H1 (cell line): ENCODE measurements around the gene SEL1L. TPM values are rescaled to one million over a fixed set of nuclear protein-coding genes. Genes with fewer than 3 reads are reported as not detected.

Experiments used
- CTCF ChIA-PET: fragments of 300-600 bp; sonication (Branson Sonifier 250); formaldehyde crosslinking; loops from one replicate; lab custom pipeline; 2021; ENCODE audit not compliant: partially characterized antibody; lab: Charles Lee
- POLR2A ChIA-PET: fragments of 300-600 bp; sonication (Branson Sonifier 250); formaldehyde crosslinking; loops from one replicate; lab custom pipeline; 2021; ENCODE audit warnings: inconsistent platforms; ENCODE audit not compliant: partially characterized antibody; lab: Charles Lee
- DNase-seq, 2 experiments: peaks; one replicate each; pipeline versions ENCODE4 v3.0.0 to v3.0.0-alpha.2; 2010 to 2022; ENCODE audit warnings: low spot score in 2 of 2, low read depth in 1 of 2, mixed read lengths in 1 of 2
- FAIRE-seq: peaks from 2 replicates; lab custom pipeline; 2011; peaks lifted over from hg19 to GRCh38; lab: Jason Lieb, UNC
- H2AFZ ChIP-seq: 2 replicates; pipeline ENCODE4 v1.8.1; 2012; ENCODE audit warnings: low read length, inconsistent platforms
- H2AK5ac ChIP-seq: 2 replicates; pipeline ENCODE4 v1.6.1; 2013; ENCODE audit warnings: low read depth, low read length
- H2BK120ac ChIP-seq: replicated peaks from 2 replicates; pipeline ENCODE3; 2013; ENCODE audit warnings: low read depth, low read length, inconsistent platforms
- H2BK12ac ChIP-seq: 2 replicates; pipeline ENCODE4 v1.6.1; 2013; ENCODE audit warnings: low read depth, low read length
- H2BK15ac ChIP-seq: 2 replicates; pipeline ENCODE4 v1.6.1; 2013; ENCODE audit warnings: low read length
- H2BK20ac ChIP-seq: 2 replicates; pipeline ENCODE4 v1.6.1; 2013; ENCODE audit warnings: low read length
- H2BK5ac ChIP-seq: 2 replicates; pipeline ENCODE4 v1.6.1; 2013; ENCODE audit warnings: low read depth, low read length
- H3K14ac ChIP-seq: 2 replicates; pipeline ENCODE4 v1.6.1; 2013; ENCODE audit warnings: inconsistent platforms; ENCODE audit not compliant: insufficient read length
- H3K18ac ChIP-seq: 2 replicates; pipeline ENCODE4 v1.6.1; 2013; ENCODE audit warnings: low read length; ENCODE audit errors: extremely low read depth
- H3K23ac ChIP-seq: 2 replicates; pipeline ENCODE4 v1.6.1; 2013; ENCODE audit warnings: inconsistent platforms; ENCODE audit not compliant: insufficient read length
- H3K23me2 ChIP-seq: 2 replicates; pipeline ENCODE4 v1.6.1; 2013; ENCODE audit warnings: low read depth, low read length
- H3K27ac ChIP-seq: 2 replicates; pipeline ENCODE4 v1.6.1; 2011; ENCODE audit warnings: low read depth, low read length, inconsistent platforms
- H3K27me3 ChIP-seq, 4 experiments: replicated peaks in 1 of 4; 1 replicate in 1 of 4; 2 replicates in 3 of 4; pipeline versions ENCODE4 v1.6.1 to v1.8.1; 2011 to 2013; ENCODE audit warnings: low read length in 3 of 4, mild to moderate bottlenecking in 3 of 4, inconsistent platforms in 2 of 4, mixed read lengths in 2 of 4, moderate library complexity in 1 of 4; ENCODE audit not compliant: control insufficient read depth in 3 of 4, insufficient read depth in 3 of 4; ENCODE audit errors: extremely low read depth in 1 of 4
- H3K36me3 ChIP-seq, 4 experiments: 2 replicates each; pipeline versions ENCODE4 v1.6.1 to v1.8.1; 2011 to 2013; ENCODE audit warnings: mild to moderate bottlenecking in 4 of 4, low read length in 3 of 4, moderate library complexity in 2 of 4, control low read depth in 1 of 4, inconsistent platforms in 1 of 4; ENCODE audit not compliant: insufficient read depth in 4 of 4, control insufficient read depth in 2 of 4
- H3K4ac ChIP-seq: replicated peaks from 2 replicates; pipeline ENCODE3; 2013; ENCODE audit warnings: low read length, low read depth, mixed read lengths, inconsistent platforms; ENCODE audit not compliant: insufficient read length
- H3K4me1 ChIP-seq, 4 experiments: replicated peaks in 1 of 4; 1 replicate in 1 of 4; 2 replicates in 3 of 4; pipeline versions ENCODE4 v1.6.1 to v1.8.1; 2011 to 2013; ENCODE audit warnings: low read length in 3 of 4, inconsistent platforms in 2 of 4, mixed read lengths in 1 of 4; ENCODE audit not compliant: insufficient read depth in 4 of 4, control insufficient read depth in 3 of 4
- H3K4me2 ChIP-seq, 2 experiments: 2 replicates each; pipeline versions ENCODE4 v1.6.1 to v1.8.1; 2011 to 2013; ENCODE audit warnings: low read depth in 2 of 2, low read length in 2 of 2, control low read depth in 1 of 2, inconsistent platforms in 1 of 2, mild to moderate bottlenecking in 1 of 2; ENCODE audit not compliant: insufficient read depth in 1 of 2
- H3K4me3 ChIP-seq, 4 experiments: fragments of 200-600, 300-600 bp in 1 of 4; sonication (generic), shearing (Covaris generic), sonication (Bioruptor Twin) in 1 of 4; 2 replicates each; pipeline versions ENCODE4 v1.5.1 to v1.8.1; 2011 to 2016; ENCODE audit warnings: low read length in 4 of 4, low read depth in 3 of 4, control low read depth in 2 of 4, inconsistent platforms in 2 of 4, mild to moderate bottlenecking in 2 of 4, mixed read lengths in 1 of 4, moderate library complexity in 1 of 4; ENCODE audit not compliant: insufficient read depth in 2 of 4; ENCODE audit errors: extremely low read depth in 1 of 4
- H3K56ac ChIP-seq: replicated peaks from 2 replicates; pipeline ENCODE3; 2013; ENCODE audit warnings: low read depth, mild to moderate bottlenecking, mixed read lengths, low read length, inconsistent platforms; ENCODE audit not compliant: insufficient read length
- H3K79me1 ChIP-seq: 2 replicates; pipeline ENCODE4 v1.6.1; 2013; ENCODE audit warnings: low read depth, low read length, control low read depth
- H3K79me2 ChIP-seq, 2 experiments: 2 replicates each; pipeline versions ENCODE4 v1.6.1 to v1.8.1; 2012 to 2013; ENCODE audit warnings: low read length in 2 of 2, mild to moderate bottlenecking in 2 of 2, inconsistent platforms in 1 of 2; ENCODE audit not compliant: insufficient read depth in 2 of 2, control insufficient read depth in 1 of 2
- H3K9ac ChIP-seq, 4 experiments: replicated peaks in 1 of 4; 1 replicate in 1 of 4; 2 replicates in 3 of 4; pipeline versions ENCODE4 v1.6.1 to v1.8.1; 2011 to 2013; ENCODE audit warnings: low read depth in 3 of 4, low read length in 3 of 4, control low read depth in 2 of 4, mild to moderate bottlenecking in 2 of 4, moderate library complexity in 2 of 4, inconsistent platforms in 1 of 4; ENCODE audit errors: extremely low read depth in 1 of 4
- H3K9me3 ChIP-seq, 2 experiments: 2 replicates each; pipeline versions ENCODE4 v1.6.1 to v1.8.1; 2012 to 2013; ENCODE audit warnings: mild to moderate bottlenecking in 2 of 2, moderate library complexity in 2 of 2, control low read depth in 1 of 2, inconsistent platforms in 1 of 2, low read depth in 1 of 2, low read length in 1 of 2, mixed read lengths in 1 of 2; ENCODE audit not compliant: insufficient read depth in 2 of 2
- H4K20me1 ChIP-seq, 2 experiments: replicated peaks in 1 of 2; 2 replicates each; pipeline versions ENCODE3 to v1.8.1; 2011 to 2013; ENCODE audit warnings: inconsistent platforms in 2 of 2, low read length in 2 of 2, mild to moderate bottlenecking in 1 of 2; ENCODE audit not compliant: insufficient read depth in 2 of 2, control insufficient read depth in 1 of 2
- H4K5ac ChIP-seq: 2 replicates; pipeline ENCODE4 v1.6.1; 2013; ENCODE audit warnings: low read length, low read depth, mixed read lengths, inconsistent platforms; ENCODE audit not compliant: insufficient read length
- H4K8ac ChIP-seq: 2 replicates; pipeline ENCODE4 v1.8.0; 2013; ENCODE audit warnings: mild to moderate bottlenecking, moderate library complexity, low read length, inconsistent platforms; ENCODE audit not compliant: insufficient read depth; ENCODE audit errors: extremely low read depth
- H4K91ac ChIP-seq: replicated peaks from 2 replicates; pipeline ENCODE3; 2013; ENCODE audit warnings: low read length, mixed read lengths, inconsistent platforms; ENCODE audit not compliant: insufficient read length
- ASH2L ChIP-seq: fragments of 200-600, 300-600 bp; sonication (generic); IDR thresholded peaks from one replicate; pipeline ENCODE4 v1.7.1; 2017; ENCODE audit warnings: low read length
- POLR2A ChIP-seq, 2 experiments: IDR thresholded peaks; 1 replicate in 1 of 2; 2 replicates in 1 of 2; pipeline ENCODE4 v1.6.1; 2011; ENCODE audit warnings: low read depth in 2 of 2, low read length in 2 of 2, mild to moderate bottlenecking in 2 of 2; ENCODE audit errors: control extremely low read depth in 1 of 2
- RBBP5 ChIP-seq: IDR thresholded peaks from 2 replicates; pipeline ENCODE4 v1.7.1; 2012; ENCODE audit warnings: low read depth, mild to moderate bottlenecking, inconsistent platforms, low read length, moderate library complexity, borderline replicate concordance
- USF2 ChIP-seq: IDR thresholded peaks from 2 replicates; pipeline ENCODE4 v1.6.1; 2011; ENCODE audit warnings: low read length, improper control_type of control experiment
- WGBS, 2 experiments: shearing (Covaris generic) in 1 of 2; methylation state at CpG; one replicate each; pipeline versions ENCODE4 v1.1.6 to v1.1.7; 2013 to 2015; ENCODE audit warnings: low lambda C conversion rate in 2 of 2, mixed read lengths in 2 of 2, inconsistent platforms in 1 of 2, low coverage in 1 of 2, missing lambda C conversion rate in 1 of 2; ENCODE audit not compliant: insufficient replicate concordance in 2 of 2, insufficient coverage in 1 of 2, insufficient read length in 1 of 2; ENCODE audit errors: extremely low coverage in 1 of 2, missing lambda C conversion rate in 1 of 2; 5-methylcytosine and 5-hydroxymethylcytosine counted together
- polyA plus RNA-seq, 7 experiments: library from polyadenylated mRNA; depleted of rRNA in 3 of 7; stranded (reverse) in 5 of 7; unstranded in 2 of 7; fragments of >200 nt in 5 of 7; fragments of 200-250 nt in 2 of 7; gene quantifications; 1 replicate in 5 of 7; 2 replicates in 1 of 7; 4 replicates in 1 of 7; pipeline versions ENCODE4 v1.2.1 to v1.2.3, GENCODE V29; 2011 to 2013; ENCODE audit warnings: missing spikeins in 2 of 7, mixed read lengths in 2 of 7
- total RNA-seq: library from RNA; stranded (reverse); fragmentation: NEBNext Ultra II Directional; extraction: Animal tissue kit (Norgen Biotek cat#: 25700); gene quantifications from 2 replicates; pipeline ENCODE4 v1.2.1, GENCODE V29; 2021
- TF ChIP-seq, protein P1 (sequence below): IDR thresholded peaks from 2 replicates; pipeline ENCODE4 v1.6.1; 2012; ENCODE audit warnings: inconsistent platforms

SEL1L gene
- total and polyA plus RNA-seq, 2 of the 8 experiments (the other 6 are each of a cell fraction or from before 2014, with no cell fraction given) = 4.3 to 34.9 TPM

- Histone ChIP-seq H2BK15ac (no peak overlapping the region), H2BK120ac (no peak overlapping the region), H3K9ac (no peak overlapping the region), H3K18ac (no peak overlapping the region), H2BK20ac (no peak overlapping the region), H3K14ac (no peak overlapping the region), H3K4me2 (no peak overlapping the region), H3K4me1 (peaks cover 0 to 2% (median 0%) of the 10 kb centered on the region in 4 experiments; a peak in 1 of 7 replicates), H3K27me3 (no peaks in the 10 kb centered on the region), H3K9me3 (peaks cover 0 to 7% of the 10 kb centered on the region in 2 experiments; a peak in 3 of 4 replicates), H4K8ac (no peak overlapping the region), H3K79me2 (peaks cover 0 to 13% of the 10 kb centered on the region in 2 experiments; a peak in 2 of 4 replicates), H3K36me3 (no peaks in the 10 kb centered on the region), H2AK5ac (no peak overlapping the region), H3K27ac (no peak overlapping the region), H3K56ac (no peak overlapping the region), H4K5ac (no peak overlapping the region), H2BK12ac (no peak overlapping the region), H3K23me2 (peaks cover 3% of the 10 kb centered on the region; the same call in 1 of the 2 replicates), H3K79me1 (no peaks in the 10 kb centered on the region), H3K23ac (no peak overlapping the region), H2BK5ac (no peak overlapping the region), H3K4ac (no peak overlapping the region), H4K20me1 (peaks cover 2 to 4% of the 10 kb centered on the region in 2 experiments), H2AFZ (no peak overlapping the region), H3K4me3 (no peak overlapping the region), H4K91ac (no peak overlapping the region)
- no peak for FAIRE-seq
- ChIA-PET POLR2A (no interaction called here), CTCF (no interaction called here)
- 60% methylated on average over 2 of the region's 2 CpGs; no CpG with 5 or more reads in 1 of the 2 experiments for WGBS, 2 experiments
- DNase-seq = no peak
- TF ChIP-seq, protein P1, sequence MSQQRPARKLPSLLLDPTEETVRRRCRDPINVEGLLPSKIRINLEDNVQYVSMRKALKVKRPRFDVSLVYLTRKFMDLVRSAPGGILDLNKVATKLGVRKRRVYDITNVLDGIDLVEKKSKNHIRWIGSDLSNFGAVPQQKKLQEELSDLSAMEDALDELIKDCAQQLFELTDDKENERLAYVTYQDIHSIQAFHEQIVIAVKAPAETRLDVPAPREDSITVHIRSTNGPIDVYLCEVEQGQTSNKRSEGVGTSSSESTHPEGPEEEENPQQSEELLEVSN = no peak
- TF ChIP-seq POLR2A (IDR thresholded peaks at IDR 0.05; ENCODE audit: control extremely low read depth in 1 of 2, low read depth in 2 of 2, low read length in 2 of 2) (no peak), ASH2L (no peak), RBBP5 (no peak), USF2 (no peak)
These were observed 2.7 kb upstream of the SEL1L start for GRCh38 chr14:81536241-81536771.
